HTERT RPE-1 (cell line): ENCODE data around the gene MYLK2.
"Not testable (repeated sequence)": the region's sequence is repeated elsewhere in the genome, so short reads cannot be mapped to it uniquely, and the experiment has no call there.

Experiments
- in situ Hi-C: fragments of 300-500 bp; cut with MboI; formaldehyde crosslinking; loops from 4 replicates; pipeline ENCODE4 v1.14.3; 2020; ENCODE audit warnings: low sequenced_read_pairs

Gene MYLK2

DNA sequence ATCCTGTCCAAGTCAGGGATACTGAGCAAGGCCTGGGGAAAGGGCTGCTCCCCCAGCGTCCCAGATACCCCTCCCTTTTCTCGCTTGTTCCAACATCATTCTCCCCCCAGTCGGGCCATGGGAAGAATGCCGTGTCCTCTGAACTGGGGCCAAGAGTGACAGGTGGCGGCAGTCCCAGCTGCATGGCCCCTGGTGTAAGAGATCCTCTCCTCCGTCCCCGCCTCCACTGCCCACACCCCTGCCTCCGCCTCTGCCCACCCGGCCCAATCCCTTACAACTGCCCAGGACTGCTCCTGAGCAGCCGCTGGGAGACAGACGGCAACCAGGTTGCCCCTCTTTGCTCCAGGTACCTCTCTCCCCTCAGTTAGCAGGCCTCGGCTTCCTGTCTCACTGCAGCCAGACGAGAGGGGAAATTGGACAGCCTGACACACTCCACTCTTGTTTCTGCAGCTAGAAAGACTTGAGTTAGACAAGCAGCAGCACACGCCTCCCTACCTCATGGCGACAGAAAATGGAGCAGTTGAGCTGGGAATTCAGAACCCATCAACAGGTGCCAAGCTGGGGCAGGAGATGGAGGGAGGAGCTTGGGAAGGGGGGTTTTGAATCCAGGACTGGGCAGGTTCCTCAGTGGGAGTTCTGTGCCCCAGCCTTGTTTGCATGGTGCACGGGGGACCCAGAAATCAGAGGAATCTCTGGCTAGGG is at the start of gene MYLK2:
MYLK2 (plus strand) TSS at position 274 of the 702 bp plus-strand sequence; CDS start at position 499, 225 bp downstream.
- in situ Hi-C loops: no loop called here

DNA sequence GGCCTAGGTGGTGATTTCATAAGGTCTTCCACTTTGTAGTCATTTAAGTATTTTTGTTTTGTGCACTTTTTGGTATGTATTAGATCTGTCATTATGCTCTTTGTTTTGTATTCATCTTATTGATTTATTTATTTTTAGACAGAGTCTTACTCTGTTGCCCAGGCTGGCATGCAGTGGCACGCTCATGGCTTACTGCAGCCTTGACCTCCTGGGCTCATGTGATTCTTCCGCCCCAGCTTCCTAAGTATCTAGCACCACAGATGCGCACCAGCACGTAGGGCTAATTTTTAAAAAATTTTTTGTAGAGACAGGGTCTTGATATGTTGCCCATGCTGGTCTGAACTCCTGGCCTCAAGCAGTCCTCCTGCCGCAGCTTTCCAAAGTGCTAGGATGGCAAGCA is 49.5 kb upstream of the MYLK2 start:
- in situ Hi-C loops: no loop called here

DNA sequence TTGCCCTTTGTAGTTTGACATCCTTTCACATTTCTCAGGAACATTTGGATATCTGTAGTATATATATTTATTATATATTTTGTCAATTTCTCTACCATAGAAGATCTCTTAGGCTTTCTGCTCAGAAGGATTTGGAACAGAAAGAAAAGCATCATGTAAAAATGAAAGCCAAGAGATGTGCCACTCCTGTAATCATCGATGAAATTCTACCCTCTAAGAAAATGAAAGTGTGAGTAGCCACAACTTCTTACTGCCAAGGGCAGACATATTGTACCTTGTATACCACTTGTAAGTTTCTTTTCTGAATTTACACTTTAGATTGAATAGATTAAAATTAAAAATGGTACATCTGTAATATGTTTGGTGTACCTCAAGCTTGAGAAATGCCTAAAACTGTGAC is 48.9 kb upstream of the MYLK2 start:
- in situ Hi-C loops: no loop called here

DNA sequence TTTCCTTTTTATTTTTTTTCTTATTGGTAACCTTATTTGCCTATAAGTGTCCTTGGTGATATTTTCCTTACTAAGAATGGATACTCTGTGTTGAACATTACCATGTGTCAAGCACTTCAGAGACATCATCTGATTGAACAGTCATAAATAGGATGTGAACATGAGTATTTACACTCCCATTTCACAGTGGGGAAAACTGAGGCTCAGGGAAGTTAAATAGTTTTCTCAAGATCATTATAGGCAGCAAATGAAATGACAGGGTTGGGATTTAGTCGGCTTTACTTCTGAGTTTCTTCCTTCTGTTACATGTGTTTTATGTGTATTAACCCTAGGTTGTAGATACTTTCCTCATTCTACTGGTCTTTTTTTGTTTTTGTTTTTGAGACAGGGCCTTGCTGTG is 44.7 kb upstream of the MYLK2 start:
- in situ Hi-C loops: no loop called here

DNA sequence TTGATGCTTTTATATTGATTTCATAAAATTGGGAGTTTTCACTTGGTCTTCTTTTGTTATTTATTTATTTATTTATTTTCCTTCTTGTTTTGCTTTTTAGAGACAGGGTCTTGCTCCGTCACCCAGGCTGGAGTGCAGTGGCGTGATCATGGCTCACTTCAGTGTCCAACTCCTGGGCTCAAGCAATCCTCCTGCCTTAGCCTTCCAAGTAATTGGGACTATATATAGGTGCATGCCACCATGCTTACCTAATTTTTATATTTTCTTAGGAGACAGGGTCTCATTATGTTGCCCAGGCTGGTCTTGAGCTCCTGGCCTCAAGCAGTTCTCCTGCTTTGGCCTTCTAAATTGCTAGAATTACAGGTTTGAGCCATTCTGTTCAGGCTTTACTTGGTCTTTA is 38.3 kb upstream of the MYLK2 start:
- in situ Hi-C loops: no loop called here

DNA sequence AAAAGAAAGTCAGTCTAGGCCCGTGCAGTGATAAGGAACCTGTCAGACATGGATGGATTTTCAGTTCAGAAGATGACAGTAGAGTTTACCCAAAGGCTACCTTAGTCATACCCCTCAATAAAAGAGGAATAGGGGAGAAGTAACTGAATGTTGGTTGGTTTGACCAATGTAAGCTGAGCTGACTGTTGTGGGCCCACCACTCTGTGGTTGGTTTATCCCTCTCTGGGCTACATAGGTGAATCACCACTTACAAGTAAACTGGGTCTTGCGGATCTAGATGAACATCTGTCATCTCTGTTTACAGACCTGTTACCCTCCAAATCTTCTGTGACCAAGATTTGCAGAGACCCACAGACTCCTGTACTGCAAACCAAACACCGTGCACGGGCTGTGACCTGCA is 37.2 kb upstream of the MYLK2 start:
- in situ Hi-C loops: no loop called here

DNA sequence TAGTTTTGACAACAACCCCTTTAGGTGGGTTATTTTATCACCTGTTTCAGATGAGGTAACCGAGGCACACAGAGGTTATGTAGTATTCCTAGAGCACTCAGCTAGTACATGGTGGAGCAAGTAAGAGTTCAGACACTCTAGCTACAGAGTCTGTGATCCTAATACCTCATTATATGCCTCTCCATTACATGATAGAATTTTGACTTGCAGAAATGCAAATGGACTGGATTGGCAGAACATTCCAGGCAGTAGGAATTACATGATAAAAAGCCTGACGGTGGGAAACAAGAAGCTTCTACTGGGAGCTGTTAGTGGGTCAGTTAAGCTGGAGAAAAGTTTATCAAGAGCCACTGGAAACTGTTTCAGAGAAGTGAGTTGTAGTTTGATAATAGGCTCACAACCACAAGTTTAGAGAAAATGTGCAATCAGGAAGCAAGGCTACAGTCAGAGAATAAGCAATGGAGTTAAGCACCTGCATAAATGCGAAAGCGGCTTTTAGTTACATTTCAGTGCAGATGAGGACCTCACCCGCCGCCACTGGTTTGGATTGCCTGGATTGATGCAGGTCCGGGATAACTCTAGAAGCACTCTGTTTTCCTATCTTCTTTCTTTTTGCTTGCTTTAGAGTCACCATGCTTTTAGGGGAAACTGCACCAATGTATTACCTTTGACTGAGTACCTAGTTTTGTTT is 34.7 kb upstream of the MYLK2 start:
- in situ Hi-C loops: no loop called here

DNA sequence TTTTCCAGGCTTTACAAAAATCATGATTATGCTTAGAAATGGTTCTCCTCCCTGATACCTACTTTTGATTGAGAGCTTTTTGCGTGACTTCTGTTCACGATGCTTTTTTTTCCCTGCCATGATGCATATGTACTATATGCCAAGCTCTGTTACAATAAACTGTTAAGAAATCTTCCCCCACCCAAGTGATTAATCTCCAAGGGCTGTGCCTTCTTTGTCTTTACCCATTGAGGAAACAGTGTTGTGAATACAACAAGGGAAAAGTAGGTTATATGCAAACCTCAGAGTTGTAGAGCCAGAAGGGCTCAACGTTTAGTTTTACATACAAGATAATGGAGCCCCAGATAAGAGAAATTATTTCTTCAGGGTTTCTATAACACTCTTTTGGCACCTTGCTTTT is 34.1 kb upstream of the MYLK2 start:
- in situ Hi-C loops: no loop called here

DNA sequence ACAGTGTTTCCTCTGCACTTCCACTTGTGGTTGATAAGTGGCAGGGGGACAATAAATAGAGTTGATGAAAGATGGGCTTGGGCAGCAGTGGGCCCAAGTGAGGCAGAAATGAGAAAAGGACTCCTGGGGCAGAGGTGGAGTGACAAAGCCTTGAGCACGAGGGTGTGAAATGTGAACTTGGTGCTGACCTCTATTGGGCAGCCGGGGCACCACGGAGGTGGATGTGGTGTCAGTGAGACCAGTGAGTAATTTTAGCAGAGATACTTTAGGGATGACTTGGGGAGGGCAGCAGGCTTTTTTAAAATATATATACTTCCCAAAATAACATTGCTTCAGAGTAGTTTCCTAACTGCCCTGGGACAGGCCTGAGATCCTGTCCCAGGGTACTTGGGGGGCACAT is 30.6 kb upstream of the MYLK2 start:
- in situ Hi-C loops: no loop called here

DNA sequence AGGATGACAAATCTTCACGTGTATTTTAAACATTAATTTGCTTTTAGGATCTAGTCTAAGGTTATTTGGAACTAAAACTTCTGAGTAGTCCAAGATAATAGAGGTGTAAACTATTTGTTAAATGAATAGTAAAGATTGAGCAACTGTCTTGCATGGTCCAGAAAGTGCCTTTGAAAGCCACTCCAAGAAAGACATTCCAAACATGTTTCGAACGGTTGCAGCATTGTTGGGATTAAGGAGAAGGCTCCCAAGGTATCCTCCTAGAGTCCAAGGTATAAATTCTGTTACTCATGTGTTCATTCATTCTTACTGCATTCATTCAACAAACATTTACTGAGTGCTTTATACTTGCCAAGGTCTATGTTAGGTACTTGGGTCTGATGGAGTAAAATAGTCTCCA is 28.8 kb upstream of the MYLK2 start:
- in situ Hi-C loops: no loop called here

DNA sequence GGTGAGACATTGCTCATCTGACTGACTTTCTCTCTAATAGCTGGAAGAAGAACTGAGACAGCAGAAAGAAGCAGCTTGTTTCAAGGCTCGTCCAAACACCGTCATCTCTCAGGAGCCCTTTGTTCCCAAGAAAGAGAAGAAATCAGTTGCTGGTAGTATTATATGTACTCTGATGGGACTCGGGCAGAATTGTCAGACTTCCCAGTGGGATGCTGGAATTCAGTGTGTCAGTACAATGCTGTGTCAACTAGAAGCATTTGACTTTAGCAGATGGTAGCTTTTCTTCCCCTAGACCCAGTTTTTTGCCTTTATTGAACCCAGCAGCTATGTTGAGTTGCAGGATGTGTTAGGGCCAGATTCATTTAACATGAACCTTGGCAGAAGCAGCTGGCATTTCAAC is 21.8 kb upstream of the MYLK2 start:
- in situ Hi-C loops: no loop called here

DNA sequence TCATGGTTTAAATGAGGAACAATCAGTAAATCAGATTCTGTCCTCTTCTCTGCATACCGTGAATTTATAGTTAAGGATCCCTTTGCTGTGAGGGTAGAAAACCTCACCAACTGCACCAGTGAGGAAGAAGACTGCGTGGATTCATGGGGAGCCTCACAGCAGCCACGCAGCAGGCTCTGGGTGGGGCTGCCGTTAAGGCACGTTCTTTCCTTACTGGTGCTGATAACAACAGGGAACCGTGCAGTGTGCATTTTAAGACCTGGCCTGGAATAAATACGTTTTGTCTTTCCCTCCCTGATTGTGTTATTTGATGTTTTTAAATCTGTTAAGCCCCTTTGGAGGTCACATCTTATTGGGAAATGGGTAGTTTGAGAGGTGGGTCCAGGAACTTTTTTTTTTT is 17.6 kb upstream of the MYLK2 start:
- in situ Hi-C loops: no loop called here

DNA sequence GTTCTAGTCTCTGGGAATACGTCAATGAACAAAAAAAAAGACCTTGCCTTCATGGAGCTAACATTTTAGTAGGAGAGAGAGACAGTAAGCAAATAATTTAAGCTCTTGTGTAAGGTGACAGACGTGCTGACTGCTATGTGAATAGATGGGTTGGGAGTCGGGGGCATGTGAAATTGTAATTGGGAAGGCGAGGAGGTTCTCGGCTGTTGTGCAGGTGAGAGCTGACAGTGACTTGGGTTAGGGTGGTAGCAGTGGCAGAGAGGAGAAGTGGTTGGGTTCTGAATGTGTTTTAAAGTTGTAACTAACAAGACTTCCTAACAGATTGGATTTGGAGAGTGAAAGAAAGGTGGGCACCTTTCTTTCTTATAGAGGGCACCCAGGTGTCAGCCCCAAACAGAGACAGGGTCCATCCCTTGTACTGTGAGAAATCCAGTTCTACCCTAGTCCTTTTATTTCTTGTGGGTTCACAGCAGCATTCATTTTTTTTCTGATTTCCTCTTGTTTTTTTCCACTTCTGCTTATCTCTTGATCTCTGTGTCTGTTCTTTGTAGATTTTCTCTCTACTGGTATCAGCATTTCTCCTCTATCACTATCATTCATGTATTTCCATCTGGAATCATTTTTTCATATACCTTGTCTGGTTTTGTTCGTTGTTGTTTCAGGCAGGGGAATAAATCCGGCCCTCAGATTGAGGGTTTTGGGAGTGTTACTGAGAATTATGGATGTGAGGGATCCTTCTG is 15.4 kb upstream of the MYLK2 start:
- in situ Hi-C loops: no loop called here

DNA sequence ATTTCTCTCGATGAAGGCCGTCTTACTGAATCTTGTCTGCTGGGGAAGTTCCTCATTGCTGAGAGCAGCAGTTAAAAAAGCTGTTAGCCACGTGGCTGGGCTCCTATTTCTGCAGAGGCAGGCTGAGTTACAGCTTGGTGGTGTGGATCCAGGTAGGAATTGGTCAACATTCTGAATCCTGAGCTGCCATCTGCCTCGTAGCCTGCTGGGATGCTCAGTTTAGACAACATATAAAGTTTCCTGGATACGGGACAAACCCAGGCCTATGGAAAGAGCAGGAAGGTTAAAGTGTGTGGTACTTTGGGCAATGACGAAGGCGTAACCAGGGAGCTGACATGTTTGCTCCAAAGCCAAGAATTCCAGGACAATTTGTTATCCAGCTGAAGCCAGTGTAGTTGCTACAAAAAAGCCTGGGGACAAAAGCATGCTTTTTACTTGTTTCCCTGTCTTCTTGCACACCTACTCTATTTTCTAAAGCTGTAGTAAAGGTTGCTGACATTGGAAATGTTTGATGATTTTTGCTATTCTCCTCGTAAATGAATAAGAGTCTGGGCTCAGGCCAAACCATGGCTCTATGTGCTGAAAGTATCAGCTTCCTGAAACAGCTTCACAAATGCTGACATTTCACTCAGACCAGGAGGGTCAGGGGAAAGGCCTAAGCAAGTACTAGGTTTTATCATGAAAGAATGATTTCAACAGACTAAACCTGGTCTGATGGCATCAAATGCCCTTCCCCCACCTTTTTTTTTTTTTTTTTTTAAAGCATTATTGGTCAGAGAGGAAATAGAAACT is 12.4 kb upstream of the MYLK2 start:
- in situ Hi-C loops: no loop called here

DNA sequence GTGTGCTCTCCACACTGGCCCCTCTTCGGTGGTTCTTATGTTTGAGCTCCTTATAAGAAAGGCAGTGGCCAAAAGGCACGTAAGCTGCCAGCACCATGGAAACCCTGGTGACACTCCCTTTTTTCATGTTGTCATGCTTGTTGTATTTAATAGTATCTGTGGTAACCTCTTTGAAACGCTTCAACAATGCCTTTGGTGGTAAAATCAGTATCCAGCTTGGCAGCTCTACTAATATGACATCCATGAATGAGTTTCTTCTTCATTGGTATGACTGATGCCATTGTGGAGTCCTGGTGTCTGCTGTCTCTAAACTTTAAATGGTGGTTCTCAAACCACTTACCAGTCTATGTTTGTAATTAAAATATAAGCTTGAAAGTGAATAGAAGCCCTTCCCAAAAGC is 10.7 kb upstream of the MYLK2 start:
- in situ Hi-C loops: no loop called here

DNA sequence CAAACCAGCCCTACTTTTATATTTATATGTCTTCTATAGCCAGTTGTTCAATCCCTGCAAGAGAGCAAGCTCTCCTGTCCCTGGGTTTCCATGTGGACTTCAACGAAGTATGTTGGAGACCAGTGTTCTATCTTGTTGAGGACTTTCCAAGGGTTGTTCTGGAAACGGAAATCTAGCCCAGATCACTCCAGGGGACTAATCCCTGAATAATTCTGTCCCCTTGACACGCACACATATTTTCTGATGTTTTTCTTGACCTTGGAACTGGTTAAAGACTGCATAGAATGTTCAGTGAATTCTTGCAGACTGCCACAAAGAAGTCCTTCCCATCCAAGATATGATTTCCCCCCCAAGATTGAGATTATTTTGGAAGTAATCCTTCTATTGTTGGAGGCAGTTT is 9.5 kb upstream of the MYLK2 start:
- in situ Hi-C loops: no loop called here

DNA sequence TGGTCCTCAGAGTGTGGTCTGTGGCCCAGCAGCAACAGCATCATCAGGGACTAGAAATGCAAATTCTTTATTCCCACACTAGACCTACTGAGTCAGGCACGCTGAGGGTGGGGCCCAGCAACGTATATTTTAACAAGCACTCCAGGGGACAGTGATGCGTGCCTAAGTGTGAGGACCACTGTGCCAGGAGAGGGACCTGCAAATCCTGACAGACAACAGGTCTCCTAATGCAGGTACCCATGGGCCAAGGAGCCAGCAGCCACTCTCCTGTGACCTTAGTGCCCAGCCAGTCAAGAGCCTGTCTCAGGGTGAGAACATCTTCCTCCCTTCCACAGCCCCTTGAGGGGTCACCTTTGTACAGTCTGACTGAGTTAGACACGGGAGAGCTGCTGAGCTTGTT is 8.0 kb upstream of the MYLK2 start:
- in situ Hi-C loops: no loop called here

DNA sequence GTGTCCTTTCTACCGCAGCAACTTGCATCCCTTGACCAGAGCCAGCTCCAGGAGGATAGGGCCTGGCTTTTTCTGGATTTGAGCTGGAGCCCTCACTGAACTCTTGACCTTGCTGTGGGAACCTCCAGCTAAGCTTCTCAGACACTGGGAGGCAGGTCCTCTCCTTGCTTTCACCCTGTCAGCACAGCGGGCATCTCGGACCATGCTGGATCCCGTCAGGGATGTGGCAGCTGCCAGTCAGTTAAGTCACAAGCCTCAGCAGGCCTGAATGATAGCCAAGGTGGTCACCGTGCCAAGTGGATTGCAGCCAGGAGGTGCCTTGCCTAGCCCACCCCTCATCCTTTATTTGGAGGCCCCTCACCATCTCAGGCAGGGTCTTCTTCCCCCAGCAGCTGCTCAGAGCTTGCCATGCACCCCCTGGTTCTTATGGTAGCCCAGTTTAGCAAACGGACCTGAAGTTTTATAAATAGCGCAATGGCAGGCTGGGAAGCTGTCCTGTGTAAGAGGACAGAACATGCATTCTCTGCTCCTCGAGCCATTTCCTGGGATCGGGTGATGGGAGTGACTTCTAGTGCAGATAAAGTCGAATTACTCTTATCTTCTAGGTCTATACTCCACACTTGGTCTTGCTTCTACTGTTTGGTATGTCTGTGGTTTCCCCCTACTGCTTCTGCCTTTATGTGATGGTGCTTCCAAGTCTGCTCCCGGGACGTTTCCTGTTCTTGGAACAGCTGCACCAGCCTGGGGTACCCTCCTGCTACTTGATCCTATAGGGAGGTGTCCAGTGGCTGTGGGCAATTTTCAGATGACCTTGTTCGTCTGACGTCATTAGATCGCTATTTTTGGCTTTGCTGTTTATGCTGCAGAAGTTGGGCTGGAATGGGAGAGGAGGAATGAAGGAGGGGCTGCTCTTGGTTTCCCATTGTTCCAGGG is 7.1 kb upstream of the MYLK2 start:
- in situ Hi-C loops: no loop called here

DNA sequence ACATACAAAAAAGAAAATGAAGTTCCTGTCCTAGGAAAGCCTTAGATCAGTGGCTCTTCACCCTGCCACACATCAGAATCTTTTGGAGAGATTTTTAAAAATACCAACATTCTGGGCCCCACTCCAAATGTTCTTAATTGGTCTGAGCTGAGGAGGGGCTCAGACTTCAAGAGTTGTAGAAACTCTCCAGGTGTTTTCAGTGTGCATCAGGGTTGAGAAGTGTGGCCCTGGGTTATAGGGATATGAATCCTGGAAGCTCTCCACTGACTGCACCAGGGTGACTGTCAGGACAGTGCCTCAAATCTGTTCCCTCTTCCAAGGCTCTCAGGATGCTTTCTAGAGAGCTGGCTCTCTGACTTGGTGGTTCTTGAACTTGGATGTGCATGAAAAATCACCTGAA is 5.5 kb upstream of the MYLK2 start:
- in situ Hi-C loops: no loop called here

DNA sequence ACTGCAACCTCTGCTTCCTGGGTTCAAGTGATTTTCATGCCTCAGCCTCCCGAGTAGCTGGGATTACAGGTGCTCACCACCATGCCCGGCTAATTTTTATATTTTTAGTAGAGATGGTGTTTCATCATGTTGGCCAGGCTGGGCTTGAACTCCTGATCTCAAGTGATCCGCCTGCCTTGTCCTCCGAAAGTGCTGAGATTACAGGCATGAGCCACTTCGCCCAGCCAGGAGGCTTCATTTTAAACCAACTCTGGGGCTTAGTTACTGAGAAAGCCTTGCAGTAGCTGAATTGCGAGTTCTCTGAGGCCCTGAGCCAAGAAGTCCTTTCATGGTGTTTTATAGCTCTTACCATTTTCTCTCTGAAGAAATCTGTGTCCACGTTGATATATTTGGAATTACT is 5.0 kb upstream of the MYLK2 start:
- in situ Hi-C loops: not testable (repeated sequence)
